T-helper 2 cell treated with Interferon-gamma antibody and Interleukin-4, amounts not matched to agents 100 ng/mL and 5 ng/mL, for 36 hours (primary cell): ENCODE results near the gene KLLN. TPM values are rescaled to one million over a fixed set of nuclear protein-coding genes. Genes with fewer than 3 reads are reported as not detected.
"Not testable (repeated sequence)": the region's sequence is repeated elsewhere in the genome, so short reads cannot be mapped to it uniquely, and the experiment has no call there.

Source experiments
- intact Hi-C: fragments of 100-400 bp; cut with micrococcal nuclease; formaldehyde crosslinking; loops from one replicate; pipeline ENCODE4 v1.15.1; 2023
- total RNA-seq: library from RNA; stranded (reverse); gene quantifications from 2 replicates; pipeline ENCODE4 v1.2.3, GENCODE V29; 2022

Gene KLLN
- total RNA-seq, result 0.66 and 0.86 TPM in 2 replicates

- intact Hi-C loops, result loop anchor here (1.0 to 10.0 kb wide), 8 partner anchors 54 to 972 kb away; partner anchors contain the start of genes GLUD1, PAPSS2 and SHLD2
Observed at GRCh38 chr10:87863053-87863943, at the start of gene KLLN, which contains the start of gene PTEN. Gene KLLN, minus strand, starts transcription at chr10:87863533. Its CDS starts 1,046 bp downstream, at chr10:87862487. Gene PTEN, plus strand, starts transcription at chr10:87863625. Its CDS starts 845 bp downstream, at chr10:87864470.

GRCh38 chr10:87903396-87903795, 40.1 kb upstream of the KLLN start:
- intact Hi-C loops, result not testable (repeated sequence)

DNA sequence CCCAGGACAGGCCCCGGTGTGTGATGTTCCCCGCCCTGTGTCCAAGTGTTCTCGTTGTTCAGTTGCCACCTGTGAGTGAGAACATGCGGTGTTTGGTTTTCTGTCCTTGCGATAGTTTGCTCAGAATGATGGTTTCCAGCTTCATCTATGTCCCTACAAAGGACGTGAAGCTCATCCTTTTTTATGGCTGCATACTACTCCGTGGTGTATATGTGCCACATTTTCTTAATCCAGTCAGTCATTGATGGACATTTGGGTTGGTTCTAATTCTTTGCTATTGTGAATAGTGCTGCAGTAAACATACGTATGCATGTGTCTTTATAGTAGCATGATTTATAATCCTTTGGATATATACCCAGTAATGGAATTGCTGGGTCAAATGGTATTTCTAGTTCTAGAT, 34.6 kb upstream of the KLLN start:
- intact Hi-C loops, result not testable (repeated sequence)

DNA sequence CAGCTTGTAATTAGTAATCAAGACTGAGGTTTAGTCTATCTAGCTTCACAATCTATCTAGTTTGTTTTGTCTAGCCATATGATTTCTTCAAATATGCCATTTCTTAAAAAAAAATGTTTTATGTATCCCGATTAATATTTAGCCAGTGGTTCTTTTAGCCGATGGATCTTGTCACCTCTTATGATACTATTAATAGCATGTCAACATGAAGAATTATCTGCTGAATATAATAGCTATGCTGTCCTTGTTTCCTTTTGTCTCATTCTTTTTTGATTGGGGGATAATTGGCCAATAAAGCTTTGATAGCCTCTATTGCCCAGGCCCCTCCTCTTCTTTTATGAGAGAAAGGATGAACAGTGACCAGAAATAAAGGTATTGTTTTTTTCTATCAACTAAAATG, 32.9 kb upstream of the KLLN start:
- intact Hi-C loops, result no loop called here

- intact Hi-C loops, result no loop called here
Observed at GRCh38 chr10:87895430-87895829, 32.1 kb upstream of the KLLN start.

GRCh38 chr10:87887548-87888289, 24.4 kb upstream of the KLLN start:
- intact Hi-C loops, result no loop called here

- intact Hi-C loops, result no loop called here
Observed at GRCh38 chr10:87887146-87887545, 23.8 kb upstream of the KLLN start.

DNA sequence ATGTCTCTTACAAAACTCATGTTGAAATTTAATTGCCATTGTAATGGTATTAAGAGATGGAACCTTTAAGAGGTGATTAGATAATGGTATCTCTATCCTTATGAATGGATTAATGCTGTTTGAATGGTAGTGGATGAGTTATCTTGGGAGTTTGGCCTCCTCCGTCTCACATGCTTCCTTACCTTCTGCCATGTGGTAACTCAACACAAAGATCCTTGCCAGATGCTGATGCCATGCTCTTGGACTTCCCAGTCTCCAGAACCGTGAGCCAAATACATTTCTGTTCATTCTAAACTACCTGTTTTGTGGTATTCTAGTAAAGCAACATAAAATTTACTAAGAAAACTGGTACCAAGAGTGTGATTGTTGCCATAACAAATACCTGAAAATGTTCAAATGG, 23.3 kb upstream of the KLLN start:
- intact Hi-C loops, result no loop called here

GRCh38 chr10:87882555-87883294, 19.4 kb upstream of the KLLN start:
- intact Hi-C loops, result no loop called here

DNA sequence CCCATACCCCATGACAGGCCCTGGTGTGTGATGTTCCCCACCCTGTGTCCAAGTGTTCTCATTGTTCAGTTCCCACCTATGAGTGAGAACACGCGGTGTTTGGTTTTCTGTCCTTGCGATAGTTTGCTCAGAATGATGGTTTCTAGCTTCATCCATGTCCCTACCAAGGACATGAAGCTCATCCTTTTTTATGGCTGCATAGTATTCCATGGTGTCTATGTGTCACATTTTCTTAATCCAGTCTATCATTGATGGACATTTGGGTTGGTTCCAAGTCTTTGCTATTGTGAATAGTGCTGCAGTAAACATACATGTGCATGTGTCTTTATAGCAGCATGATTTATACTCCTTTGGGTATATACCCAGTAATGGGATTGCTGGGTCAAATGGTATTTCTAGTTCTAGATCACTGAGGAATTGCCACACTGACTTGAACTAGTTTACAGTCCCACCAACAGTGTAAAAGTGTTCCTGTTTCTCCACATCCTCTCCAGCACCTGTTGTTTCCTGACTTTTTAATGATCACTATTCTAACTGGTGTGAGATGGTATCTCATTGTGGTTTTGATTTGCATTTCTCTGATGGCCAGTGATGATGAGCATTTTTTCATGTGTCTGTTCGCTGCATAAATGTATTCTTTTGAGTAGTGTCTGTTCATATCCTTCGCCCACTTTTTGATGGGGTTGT, 18.2 kb upstream of the KLLN start:
- intact Hi-C loops, result not testable (repeated sequence)

DNA sequence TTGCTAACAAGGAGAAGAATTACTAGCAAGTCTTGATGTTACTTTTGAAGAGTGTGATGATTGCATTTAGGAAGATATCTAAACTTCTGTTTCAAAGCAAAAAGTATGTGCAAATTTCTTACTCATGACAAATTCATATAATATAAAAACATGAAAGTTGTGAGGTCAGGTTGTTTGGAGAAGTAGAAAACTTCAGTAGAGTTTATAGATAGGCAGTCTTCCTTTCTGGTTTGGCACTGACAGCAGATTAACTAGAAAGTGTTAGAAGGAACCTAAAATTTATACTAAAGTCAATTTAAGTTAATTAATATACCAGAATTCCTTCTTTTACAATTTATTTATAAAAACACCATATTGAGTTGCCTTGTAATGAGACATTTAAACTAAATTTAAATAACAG, 17.0 kb upstream of the KLLN start:
- intact Hi-C loops, result no loop called here

DNA sequence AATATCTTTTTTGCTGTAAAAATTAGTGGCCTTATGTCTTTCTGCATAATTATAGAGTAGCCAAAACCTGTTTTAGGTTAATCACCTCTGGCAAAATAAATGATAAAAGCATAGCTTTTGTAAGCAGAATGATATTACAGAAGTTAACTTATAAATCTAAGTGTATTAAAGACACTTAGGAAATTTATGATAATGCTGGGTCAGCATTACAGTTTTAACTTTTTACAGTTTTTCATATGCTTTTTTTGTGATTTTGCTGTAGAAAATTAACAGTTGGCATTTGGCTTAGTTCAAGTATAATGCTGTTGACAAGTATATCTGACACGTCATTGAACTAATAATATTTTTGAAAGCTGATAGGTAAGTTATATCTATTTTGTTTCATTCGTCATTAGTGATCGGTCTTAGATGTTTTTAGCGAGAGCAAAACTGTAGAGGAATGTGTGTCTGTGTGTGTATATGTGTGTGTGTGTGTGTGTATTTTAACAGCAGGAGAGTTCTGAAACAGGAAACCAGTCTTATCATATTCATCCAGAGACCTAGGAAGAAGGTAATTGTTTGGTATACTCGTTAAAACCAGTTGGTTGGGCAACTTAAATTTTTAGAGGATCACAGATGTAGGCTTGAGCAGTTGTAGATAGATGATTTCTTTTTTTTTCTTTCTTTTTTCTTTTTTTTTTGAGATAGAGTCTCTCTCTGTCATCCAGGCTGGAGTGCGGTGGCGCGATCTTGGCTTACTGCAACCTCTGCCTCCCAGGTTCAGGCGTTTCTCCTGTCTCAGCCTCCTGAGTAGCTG, 15.5 kb upstream of the KLLN start:
- intact Hi-C loops, result no loop called here

DNA sequence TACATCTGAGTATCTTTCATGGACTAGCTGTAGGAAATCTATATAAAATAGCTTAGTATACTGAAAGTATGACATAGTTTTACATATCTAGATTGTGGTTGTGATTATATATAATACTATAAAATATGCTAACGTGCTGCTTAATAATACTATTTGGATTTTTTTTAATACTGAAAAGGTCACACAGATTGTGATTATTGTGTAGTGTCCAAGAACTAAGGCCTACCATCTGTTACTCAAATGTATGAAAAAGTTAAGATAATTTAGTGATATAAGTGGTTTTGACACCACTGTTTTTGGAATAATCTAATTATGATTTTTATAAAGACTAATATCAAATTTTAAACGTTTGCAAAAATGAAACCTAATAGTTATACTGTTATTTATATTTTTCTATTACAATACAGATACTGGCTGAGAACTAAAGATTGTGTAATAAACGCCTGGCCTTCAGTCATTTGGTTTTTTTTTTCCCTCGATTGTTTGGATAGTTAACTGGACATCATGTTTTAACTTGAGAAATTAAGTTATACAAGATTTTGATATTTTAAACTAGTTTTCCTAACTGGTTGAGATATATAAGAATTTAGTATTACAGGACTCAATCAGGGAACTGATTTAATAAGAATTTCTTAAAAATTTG, 12.7 kb upstream of the KLLN start:
- intact Hi-C loops, result no loop called here

GRCh38 chr10:87873656-87874055, 10.3 kb upstream of the KLLN start:
- intact Hi-C loops, result no loop called here

DNA sequence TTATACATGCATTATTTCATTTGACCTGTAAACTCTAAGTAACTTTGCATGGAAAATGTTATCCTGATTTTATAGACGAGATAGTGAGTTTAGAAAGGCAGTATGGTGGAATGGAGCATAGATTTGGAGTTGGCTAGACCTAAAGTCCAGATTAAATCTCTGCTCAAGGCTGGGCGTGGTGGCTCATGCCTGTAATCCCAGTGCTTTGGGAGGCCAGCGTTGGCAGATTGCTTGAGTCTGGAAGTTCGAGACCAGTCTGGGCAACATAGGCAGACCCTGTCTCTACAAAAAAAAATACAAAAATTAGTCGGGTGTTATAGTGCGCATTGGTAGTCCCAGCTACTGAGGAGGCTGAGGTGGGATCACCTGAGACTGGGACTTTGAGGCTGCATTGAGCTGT, 9.5 kb upstream of the KLLN start:
- intact Hi-C loops, result no loop called here

- intact Hi-C loops, result loop anchor here (10.0 kb wide), 2 partner anchors 195 to 965 kb away; no protein-coding TSS in a partner anchor
Observed at GRCh38 chr10:87869773-87870551, 6.6 kb upstream of the KLLN start.

GRCh38 chr10:87869139-87869538, 5.8 kb upstream of the KLLN start:
- intact Hi-C loops, result loop anchor here (10.0 kb wide), 2 partner anchors 196 to 966 kb away; no protein-coding TSS in a partner anchor

GRCh38 chr10:87868277-87868676, 4.9 kb upstream of the KLLN start:
- intact Hi-C loops, result loop anchor here (10.0 kb wide), 2 partner anchors 197 to 967 kb away; no protein-coding TSS in a partner anchor
